Measurements from ENCODE around the gene POLE. TPM values are rescaled to one million over a fixed set of nuclear protein-coding genes. Genes with fewer than 3 reads are reported as not detected.

Gene POLE
- total and polyA plus RNA-seq, 4 donors: 33.4 to 69.9 (median 39.8) TPM

GRCh38 chr12:132619386-132620112, 67.6 kb downstream of the POLE start:
- Histone ChIP-seq H3K9me3 (ENCODE audit: control insufficient read depth, insufficient read depth, low read length) (peaks cover 1% of the 10 kb centered on the region), H3K27me3 (ENCODE audit: control insufficient read depth, insufficient read depth, low read length) (peaks cover 52% of the 10 kb centered on the region)
- WGBS (ENCODE audit: insufficient coverage): 12% methylated on average over 53 of the region's 53 CpGs

GRCh38 chr12:132619071-132619385, 68.1 kb downstream of the POLE start:
- H3K27me3 ChIP-seq (ENCODE audit: control insufficient read depth, insufficient read depth, low read length): peaks cover 52% of the 10 kb centered on the region
- 4% methylated on average over 15 of the region's 28 CpGs for WGBS (ENCODE audit: insufficient coverage)
- no peak overlapping the region for H3K27ac ChIP-seq (ENCODE audit: low read depth, low read length)

More at GRCh38 chr12:132619386-132620112, 67.6 kb downstream of the POLE start:
- no peak overlapping the region for H3K4me3 ChIP-seq (ENCODE audit: low read depth, low read length)
- peaks cover 29% of the 10 kb centered on the region for H3K36me3 ChIP-seq (ENCODE audit: control insufficient read depth, insufficient read depth, low read length)
- H3K4me1 ChIP-seq (ENCODE audit: control insufficient read depth, insufficient read depth, low read length): peaks cover 12% of the 10 kb centered on the region
- no peak for DNase-seq (ENCODE audit: low read depth in 4 of 6, low spot score in 6 of 6)
- H3K27ac ChIP-seq (ENCODE audit: low read depth, low read length): no peak overlapping the region

DNA sequence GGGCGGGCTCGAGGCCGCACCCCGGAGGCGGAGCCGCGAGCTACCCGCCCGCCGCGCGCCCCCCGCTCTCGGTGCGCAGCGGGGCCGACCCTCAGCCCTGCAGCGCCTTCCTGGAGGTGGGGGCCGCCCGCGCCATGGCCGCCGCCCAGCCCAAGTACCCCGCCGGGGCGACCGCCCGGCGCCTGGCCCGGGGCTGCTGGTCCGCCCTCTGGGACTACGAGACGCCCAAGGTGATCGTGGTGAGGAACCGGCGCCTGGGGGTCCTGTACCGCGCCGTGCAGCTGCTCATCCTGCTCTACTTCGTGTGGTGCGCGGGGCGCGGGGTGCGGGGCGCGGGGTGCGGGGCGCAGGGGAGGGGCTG, 68.5 kb downstream of the POLE start, which contains the start of gene P2RX2:
Gene P2RX2, plus strand, starts transcription at position 94 of the 361 bp plus-strand sequence. Its CDS starts 41 bp downstream, at position 135.
- peaks cover 20% of the 10 kb centered on the region for H3K36me3 ChIP-seq (ENCODE audit: control insufficient read depth, insufficient read depth, low read length)
- H3K9me3 ChIP-seq (ENCODE audit: control insufficient read depth, insufficient read depth, low read length): peaks cover 1% of the 10 kb centered on the region
- H3K4me3 ChIP-seq (ENCODE audit: low read depth, low read length): no peak within 1 kb of the TSS
- H3K27me3 ChIP-seq (ENCODE audit: control insufficient read depth, insufficient read depth, low read length): peaks cover 52% of the 10 kb centered on the region
- DNase-seq (ENCODE audit: low read depth in 4 of 6, low spot score in 6 of 6): no peak
- WGBS (ENCODE audit: insufficient coverage): 2% methylated on average over 35 of the region's 49 CpGs
- H3K27ac ChIP-seq (ENCODE audit: low read depth, low read length): no peak within 1 kb of the TSS
- peaks cover 12% of the 10 kb centered on the region for H3K4me1 ChIP-seq (ENCODE audit: control insufficient read depth, insufficient read depth, low read length)

More at GRCh38 chr12:132619071-132619385, 68.1 kb downstream of the POLE start:
- H3K4me1 ChIP-seq (ENCODE audit: control insufficient read depth, insufficient read depth, low read length): peaks cover 12% of the 10 kb centered on the region
- peaks cover 1% of the 10 kb centered on the region for H3K9me3 ChIP-seq (ENCODE audit: control insufficient read depth, insufficient read depth, low read length)
- DNase-seq (ENCODE audit: low read depth in 4 of 6, low spot score in 6 of 6): no peak
- H3K4me3 ChIP-seq (ENCODE audit: low read depth, low read length): no peak overlapping the region
- peaks cover 24% of the 10 kb centered on the region for H3K36me3 ChIP-seq (ENCODE audit: control insufficient read depth, insufficient read depth, low read length)

GRCh38 chr12:132617822-132618682, 69.1 kb downstream of the POLE start:
- DNase-seq (ENCODE audit: low read depth in 4 of 6, low spot score in 6 of 6): no peak
- peaks cover 52% of the 10 kb centered on the region for H3K27me3 ChIP-seq (ENCODE audit: control insufficient read depth, insufficient read depth, low read length)

DNA sequence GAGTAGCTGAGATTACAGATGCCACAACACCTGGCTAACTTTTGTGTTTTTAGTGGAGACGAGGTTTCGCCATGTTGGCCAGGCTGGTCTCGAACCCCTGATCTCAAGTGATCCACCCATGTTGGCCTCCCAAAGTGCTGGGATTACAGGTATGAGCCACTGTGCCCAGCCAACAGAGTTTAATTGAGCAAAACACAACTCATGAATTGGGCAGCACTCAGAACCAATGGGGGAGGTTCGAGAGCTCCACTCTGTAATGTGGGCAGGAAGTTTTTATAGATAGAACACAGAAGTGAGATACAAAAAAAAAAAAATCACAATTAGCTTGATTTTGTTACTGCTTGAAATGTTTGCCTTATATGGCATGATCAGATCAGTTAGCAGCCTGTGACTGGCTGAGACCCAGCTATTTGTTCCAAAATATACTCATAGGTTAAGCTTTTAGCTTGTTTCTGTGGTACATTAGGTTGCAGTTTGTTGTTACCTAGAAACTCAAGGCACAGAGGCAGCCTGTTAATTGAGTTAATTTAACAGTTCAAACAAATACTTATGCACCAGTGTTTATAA, 69.9 kb downstream of the POLE start:
- Histone ChIP-seq H3K27me3 (ENCODE audit: control insufficient read depth, insufficient read depth, low read length) (peaks cover 54% of the 10 kb centered on the region), H3K9me3 (ENCODE audit: control insufficient read depth, insufficient read depth, low read length) (peaks cover 1% of the 10 kb centered on the region), H3K4me1 (ENCODE audit: control insufficient read depth, insufficient read depth, low read length) (peaks cover 7% of the 10 kb centered on the region), H3K4me3 (ENCODE audit: low read depth, low read length) (no peak overlapping the region), H3K36me3 (ENCODE audit: control insufficient read depth, insufficient read depth, low read length) (peaks cover 6% of the 10 kb centered on the region), H3K27ac (ENCODE audit: low read depth, low read length) (no peak overlapping the region)
- WGBS (ENCODE audit: insufficient coverage): 89% methylated on average over 3 of the region's 4 CpGs
- DNase-seq (ENCODE audit: low read depth in 4 of 6, low spot score in 6 of 6): no peak

More at GRCh38 chr12:132617822-132618682, 69.1 kb downstream of the POLE start:
- H3K27ac ChIP-seq (ENCODE audit: low read depth, low read length): no peak overlapping the region
- H3K9me3 ChIP-seq (ENCODE audit: control insufficient read depth, insufficient read depth, low read length): peaks cover 1% of the 10 kb centered on the region
- no peak overlapping the region for H3K4me3 ChIP-seq (ENCODE audit: low read depth, low read length)
- 3% methylated on average over 48 of the region's 51 CpGs for WGBS (ENCODE audit: insufficient coverage)
- peaks cover 14% of the 10 kb centered on the region for H3K36me3 ChIP-seq (ENCODE audit: control insufficient read depth, insufficient read depth, low read length)
- peaks cover 12% of the 10 kb centered on the region for H3K4me1 ChIP-seq (ENCODE audit: control insufficient read depth, insufficient read depth, low read length)

GRCh38 chr12:132615579-132616038, 71.5 kb downstream of the POLE start:
- Histone ChIP-seq H3K4me1 (ENCODE audit: control insufficient read depth, insufficient read depth, low read length) (peaks cover 11% of the 10 kb centered on the region), H3K27ac (ENCODE audit: low read depth, low read length) (no peak overlapping the region), H3K27me3 (ENCODE audit: control insufficient read depth, insufficient read depth, low read length) (peaks cover 56% of the 10 kb centered on the region), H3K4me3 (ENCODE audit: low read depth, low read length) (no peak overlapping the region), H3K9me3 (ENCODE audit: control insufficient read depth, insufficient read depth, low read length) (peaks cover 1% of the 10 kb centered on the region), H3K36me3 (ENCODE audit: control insufficient read depth, insufficient read depth, low read length) (no peaks in the 10 kb centered on the region)
- WGBS (ENCODE audit: insufficient coverage): 80% methylated on average over 11 of the region's 16 CpGs
- no peak for DNase-seq (ENCODE audit: low read depth in 4 of 6, low spot score in 6 of 6)

GRCh38 chr12:132614861-132615578, 72.1 kb downstream of the POLE start:
- peak in 5 of 6 donors; percentile 66 to 92 (median 78) for DNase-seq (ENCODE audit: low read depth in 4 of 6, low spot score in 6 of 6)
- Histone ChIP-seq H3K36me3 (ENCODE audit: control insufficient read depth, insufficient read depth, low read length) (no peaks in the 10 kb centered on the region), H3K27me3 (ENCODE audit: control insufficient read depth, insufficient read depth, low read length) (peaks cover 55% of the 10 kb centered on the region), H3K4me1 (ENCODE audit: control insufficient read depth, insufficient read depth, low read length) (peaks cover 17% of the 10 kb centered on the region), H3K4me3 (ENCODE audit: low read depth, low read length) (no peak overlapping the region), H3K27ac (ENCODE audit: low read depth, low read length) (no peak overlapping the region), H3K9me3 (ENCODE audit: control insufficient read depth, insufficient read depth, low read length) (peaks cover 1% of the 10 kb centered on the region)
- 21% methylated on average over 10 of the region's 18 CpGs for WGBS (ENCODE audit: insufficient coverage)

DNA sequence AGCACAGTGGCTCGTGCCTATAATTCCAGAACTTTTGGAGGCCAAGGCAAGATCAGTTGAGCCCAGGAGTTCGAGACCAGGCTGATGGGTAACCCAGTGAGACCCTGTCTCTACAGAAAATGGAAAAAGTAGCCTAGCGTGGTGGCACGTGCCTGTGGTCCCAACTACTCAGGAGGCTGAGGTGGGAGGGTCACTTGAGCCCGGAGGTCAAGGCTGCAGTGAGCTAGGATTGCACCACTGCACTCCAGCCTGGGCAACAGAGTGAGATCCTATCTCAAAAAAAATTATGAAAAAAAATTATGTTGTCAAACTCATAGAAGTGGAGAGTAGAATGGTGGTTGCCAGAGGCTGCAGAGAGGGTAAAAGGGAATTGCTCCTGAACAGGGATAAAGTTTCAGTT, 73.1 kb downstream of the POLE start:
- 89% methylated on average over 5 of the region's 5 CpGs for WGBS (ENCODE audit: insufficient coverage)

DNA sequence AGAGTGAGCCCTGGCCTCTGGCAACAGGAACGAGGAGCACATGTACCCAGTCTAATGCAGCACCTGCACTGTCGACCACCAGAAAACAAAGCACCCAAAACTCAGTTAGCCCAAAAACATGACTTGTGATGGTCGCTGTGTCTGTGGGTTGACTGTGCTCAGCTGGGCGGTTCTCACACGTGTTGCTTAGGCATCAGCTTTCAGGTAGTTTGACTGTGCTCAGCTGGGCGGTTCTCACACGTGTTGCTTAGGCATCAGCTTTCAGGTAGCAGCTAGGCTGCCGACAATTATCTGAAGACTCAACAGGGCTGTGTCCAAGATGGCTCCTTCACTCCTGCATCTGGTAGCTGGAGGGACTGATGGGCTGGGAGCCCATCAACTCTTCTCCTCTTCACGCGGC, 75.5 kb downstream of the POLE start:
- peaks cover 32% of the 10 kb centered on the region for H3K27me3 ChIP-seq (ENCODE audit: control insufficient read depth, insufficient read depth, low read length)
- no peaks in the 10 kb centered on the region for H3K36me3 ChIP-seq (ENCODE audit: control insufficient read depth, insufficient read depth, low read length)
- no peak overlapping the region for H3K27ac ChIP-seq (ENCODE audit: low read depth, low read length)
- 94% methylated on average over 9 of the region's 10 CpGs for WGBS (ENCODE audit: insufficient coverage)
- H3K4me1 ChIP-seq (ENCODE audit: control insufficient read depth, insufficient read depth, low read length): peaks cover 15% of the 10 kb centered on the region
- no peak overlapping the region for H3K4me3 ChIP-seq (ENCODE audit: low read depth, low read length)
- peaks cover under 1% of the 10 kb centered on the region for H3K9me3 ChIP-seq (ENCODE audit: control insufficient read depth, insufficient read depth, low read length)
- no peak for DNase-seq (ENCODE audit: low read depth in 4 of 6, low spot score in 6 of 6)

More for the DNA sequence above, 73.1 kb downstream of the POLE start:
- H3K4me3 ChIP-seq (ENCODE audit: low read depth, low read length): no peak overlapping the region
- no peak overlapping the region for H3K27ac ChIP-seq (ENCODE audit: low read depth, low read length)
- no peaks in the 10 kb centered on the region for H3K36me3 ChIP-seq (ENCODE audit: control insufficient read depth, insufficient read depth, low read length)
- peaks cover 17% of the 10 kb centered on the region for H3K4me1 ChIP-seq (ENCODE audit: control insufficient read depth, insufficient read depth, low read length)
- H3K9me3 ChIP-seq (ENCODE audit: control insufficient read depth, insufficient read depth, low read length): peaks cover 1% of the 10 kb centered on the region
- no peak for DNase-seq (ENCODE audit: low read depth in 4 of 6, low spot score in 6 of 6)
- H3K27me3 ChIP-seq (ENCODE audit: control insufficient read depth, insufficient read depth, low read length): peaks cover 49% of the 10 kb centered on the region
